Neural cell (in vitro differentiated cells): ENCODE measurements around the gene ADIPOR2. TPM values are rescaled to one million over a fixed set of nuclear protein-coding genes. Genes with fewer than 3 reads are reported as not detected.

Source experiments
- H2AFZ ChIP-seq: fragments of 200-600, 300-800 bp; sonication (generic), shearing (Covaris generic); 2 replicates; pipeline ENCODE4 v1.6.0; 2014; ENCODE audit warnings: low read depth, mild to moderate bottlenecking, antibody characterized with exemption, low read length, moderate library complexity
- H3F3A ChIP-seq: fragments of 200-600 bp; shearing (Covaris generic); 2 replicates; pipeline ENCODE4 v1.6.1; 2016; ENCODE audit warnings: mild to moderate bottlenecking, moderate library complexity, mixed read lengths, antibody characterized with exemption, low read length; ENCODE audit not compliant: insufficient read depth, poor library complexity, severe bottlenecking
- H3K27ac ChIP-seq: fragments of 200-600, 300-800 bp; sonication (generic), shearing (Covaris generic); 2 replicates; pipeline ENCODE4 v1.5.1; 2014; ENCODE audit warnings: mild to moderate bottlenecking, low read length, moderate library complexity
- H3K27me3 ChIP-seq: fragments of 300-800, 200-600 bp; sonication (generic), shearing (Covaris generic); 2 replicates; pipeline ENCODE4 v1.6.0; 2014; ENCODE audit warnings: mild to moderate bottlenecking, low read depth, low read length, moderate library complexity; ENCODE audit not compliant: insufficient read depth
- H3K36me3 ChIP-seq: fragments of 300-800, 200-600 bp; sonication (generic), shearing (Covaris generic); 2 replicates; pipeline ENCODE4 v1.5.1; 2014; ENCODE audit warnings: mild to moderate bottlenecking, antibody characterized with exemption, low read length, moderate library complexity; ENCODE audit not compliant: insufficient read depth
- H3K4me2 ChIP-seq: fragments of 300-800, 200-600 bp; sonication (generic), shearing (Covaris generic); 2 replicates; pipeline ENCODE4 v1.6.0; 2014; ENCODE audit warnings: mild to moderate bottlenecking, low read length
- H3K4me3 ChIP-seq: fragments of 300-800, 200-600 bp; sonication (generic), shearing (Covaris generic); 2 replicates; pipeline ENCODE4 v1.5.1; 2014; ENCODE audit warnings: mild to moderate bottlenecking, low read length, moderate library complexity
- H3K79me2 ChIP-seq: fragments of 200-600 bp; shearing (Covaris generic); replicated peaks from 2 replicates; pipeline ENCODE4 v1.6.0; 2014; ENCODE audit warnings: mild to moderate bottlenecking, low read length, moderate library complexity; ENCODE audit not compliant: insufficient read depth
- H3K9ac ChIP-seq: fragments of 300-800, 200-600 bp; sonication (generic), shearing (Covaris generic); 2 replicates; pipeline ENCODE4 v1.6.1; 2016; ENCODE audit warnings: mild to moderate bottlenecking, low read length, mixed read lengths
- H3K9me2 ChIP-seq: fragments of 200-600 bp; shearing (Covaris generic); 2 replicates; pipeline ENCODE4 v1.6.1; 2016; ENCODE audit warnings: mild to moderate bottlenecking, low read length, mixed read lengths; ENCODE audit not compliant: insufficient read depth
- H3K9me3 ChIP-seq: fragments of 200-600, 300-800 bp; sonication (generic), shearing (Covaris generic); 2 replicates; pipeline ENCODE4 v1.6.1; 2016; ENCODE audit warnings: mild to moderate bottlenecking, mixed run types, low read length, moderate library complexity, mixed read lengths
- H4K20me1 ChIP-seq: fragments of 200-600 bp; shearing (Covaris generic); 2 replicates; pipeline ENCODE4 v1.6.1; 2016; ENCODE audit warnings: mild to moderate bottlenecking, mixed run types; ENCODE audit not compliant: insufficient read depth
- EP300 ChIP-seq: fragments of 450-650 bp; conservative IDR thresholded peaks from 2 replicates; pipeline ENCODE4 v1.6.1; 2014; ENCODE audit warnings: antibody characterized with exemption, mild to moderate bottlenecking, moderate library complexity; ENCODE audit not compliant: poor library complexity, severe bottlenecking
- EZH2 ChIP-seq: fragments of 200-600, 300-800 bp; shearing (Covaris generic), sonication (generic); IDR thresholded peaks from 2 replicates; pipeline ENCODE4 v1.6.1; 2014; ENCODE audit warnings: antibody characterized with exemption, low read length, borderline replicate concordance, mild to moderate bottlenecking; ENCODE audit not compliant: insufficient read depth, poor library complexity, severe bottlenecking
- MXI1 ChIP-seq: fragments of 450-650 bp; conservative IDR thresholded peaks from 2 replicates; pipeline ENCODE4 v1.6.1; 2014; ENCODE audit warnings: antibody characterized with exemption, mild to moderate bottlenecking; ENCODE audit not compliant: poor library complexity, severe bottlenecking
- POLR2AphosphoS5 ChIP-seq: IDR thresholded peaks from 2 replicates; pipeline ENCODE4 v1.6.1; 2012
- RAD21 ChIP-seq: fragments of 450-650 bp; conservative IDR thresholded peaks from 2 replicates; pipeline ENCODE4 v1.6.1; 2014; ENCODE audit warnings: antibody characterized with exemption, mild to moderate bottlenecking, moderate library complexity
- SMC3 ChIP-seq: fragments of 450-650 bp; conservative IDR thresholded peaks from 2 replicates; pipeline ENCODE4 v1.6.1; 2014; ENCODE audit warnings: antibody characterized with exemption, mild to moderate bottlenecking, moderate library complexity; ENCODE audit not compliant: poor library complexity
- TAF1 ChIP-seq: IDR thresholded peaks from 2 replicates; pipeline ENCODE4 v1.6.1; 2012; ENCODE audit warnings: low read depth
- polyA plus RNA-seq: library from polyadenylated mRNA; depleted of rRNA; stranded (reverse); fragments of >200 nt; gene quantifications from 2 replicates; pipeline ENCODE4 v1.2.3, GENCODE V29; 2014
- TF ChIP-seq, protein P1 (sequence below): fragments of 450-650 bp; IDR thresholded peaks from 2 replicates; pipeline ENCODE4 v1.5.1; 2014; ENCODE audit warnings: antibody characterized with exemption, mild to moderate bottlenecking, moderate library complexity; ENCODE audit not compliant: poor library complexity, severe bottlenecking
- TF ChIP-seq, protein P2 (sequence below): IDR thresholded peaks from 2 replicates; pipeline ENCODE4 v1.6.1; 2012; ENCODE audit warnings: borderline replicate concordance

The ADIPOR2 gene
- polyA plus RNA-seq, 1 donor from 2014 or later: 18.5 TPM

DNA sequence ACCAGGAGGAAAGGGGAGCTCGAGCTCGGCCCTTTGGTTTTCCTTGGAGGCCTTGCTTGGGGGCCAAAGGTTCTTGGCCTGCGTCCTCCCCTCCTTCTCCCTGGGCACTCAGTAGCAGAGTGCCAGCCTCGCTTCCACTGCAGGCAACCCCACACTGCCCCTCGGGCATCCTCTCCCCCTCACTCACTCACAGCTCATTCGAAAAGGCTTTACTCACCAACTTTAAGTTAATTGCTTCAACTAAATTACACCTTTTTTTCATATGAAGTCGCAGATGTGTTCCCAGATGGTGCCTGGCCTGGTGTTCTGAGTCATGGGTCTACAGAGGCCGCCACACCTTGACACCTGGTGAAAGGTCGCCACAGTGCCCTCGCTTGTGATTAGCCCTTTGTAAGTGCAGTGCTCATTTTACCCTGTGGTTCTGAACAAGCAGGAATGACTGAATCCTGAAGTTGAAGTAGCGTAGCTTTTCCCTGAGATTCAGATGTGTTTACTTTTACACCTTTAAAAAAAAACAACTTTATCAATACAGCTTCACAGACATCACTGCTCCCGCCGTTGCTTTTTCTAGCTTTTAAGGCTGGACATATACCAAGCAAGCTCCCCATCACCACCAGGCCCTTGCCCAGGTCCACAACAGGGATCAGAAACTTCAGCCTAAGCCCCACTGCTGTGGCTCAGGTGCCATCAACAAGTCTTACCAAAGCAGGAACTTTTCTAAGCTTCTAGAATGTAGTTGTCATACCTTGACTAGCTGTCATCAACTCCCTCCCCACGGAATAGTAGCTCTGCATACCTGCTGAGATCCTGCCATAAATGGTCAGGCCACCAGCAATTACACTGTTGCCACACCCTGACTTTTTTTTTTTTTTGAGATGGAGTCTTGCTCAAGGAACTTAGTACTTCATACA lies 20.3 kb upstream of the ADIPOR2 start:
- Histone ChIP-seq H3K9me2 (no peaks in the 10 kb centered on the region), H3K4me2 (no peak overlapping the region), H3K27ac (no peak overlapping the region), H4K20me1 (no peaks in the 10 kb centered on the region), H3K9me3 (no peaks in the 10 kb centered on the region), H3K27me3 (no peaks in the 10 kb centered on the region), H3K79me2 (no peaks in the 10 kb centered on the region), H2AFZ (no peak overlapping the region), H3K9ac (no peak overlapping the region), H3K4me3 (no peak overlapping the region), H3F3A (no peaks in the 10 kb centered on the region), H3K36me3 (no peaks in the 10 kb centered on the region)
- TF ChIP-seq SMC3: no peak
- TF ChIP-seq, protein P1, sequence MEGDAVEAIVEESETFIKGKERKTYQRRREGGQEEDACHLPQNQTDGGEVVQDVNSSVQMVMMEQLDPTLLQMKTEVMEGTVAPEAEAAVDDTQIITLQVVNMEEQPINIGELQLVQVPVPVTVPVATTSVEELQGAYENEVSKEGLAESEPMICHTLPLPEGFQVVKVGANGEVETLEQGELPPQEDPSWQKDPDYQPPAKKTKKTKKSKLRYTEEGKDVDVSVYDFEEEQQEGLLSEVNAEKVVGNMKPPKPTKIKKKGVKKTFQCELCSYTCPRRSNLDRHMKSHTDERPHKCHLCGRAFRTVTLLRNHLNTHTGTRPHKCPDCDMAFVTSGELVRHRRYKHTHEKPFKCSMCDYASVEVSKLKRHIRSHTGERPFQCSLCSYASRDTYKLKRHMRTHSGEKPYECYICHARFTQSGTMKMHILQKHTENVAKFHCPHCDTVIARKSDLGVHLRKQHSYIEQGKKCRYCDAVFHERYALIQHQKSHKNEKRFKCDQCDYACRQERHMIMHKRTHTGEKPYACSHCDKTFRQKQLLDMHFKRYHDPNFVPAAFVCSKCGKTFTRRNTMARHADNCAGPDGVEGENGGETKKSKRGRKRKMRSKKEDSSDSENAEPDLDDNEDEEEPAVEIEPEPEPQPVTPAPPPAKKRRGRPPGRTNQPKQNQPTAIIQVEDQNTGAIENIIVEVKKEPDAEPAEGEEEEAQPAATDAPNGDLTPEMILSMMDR: no peak
- no peak for TF ChIP-seq POLR2AphosphoS5
- no peak for TF ChIP-seq EP300
- TF ChIP-seq, protein P2, sequence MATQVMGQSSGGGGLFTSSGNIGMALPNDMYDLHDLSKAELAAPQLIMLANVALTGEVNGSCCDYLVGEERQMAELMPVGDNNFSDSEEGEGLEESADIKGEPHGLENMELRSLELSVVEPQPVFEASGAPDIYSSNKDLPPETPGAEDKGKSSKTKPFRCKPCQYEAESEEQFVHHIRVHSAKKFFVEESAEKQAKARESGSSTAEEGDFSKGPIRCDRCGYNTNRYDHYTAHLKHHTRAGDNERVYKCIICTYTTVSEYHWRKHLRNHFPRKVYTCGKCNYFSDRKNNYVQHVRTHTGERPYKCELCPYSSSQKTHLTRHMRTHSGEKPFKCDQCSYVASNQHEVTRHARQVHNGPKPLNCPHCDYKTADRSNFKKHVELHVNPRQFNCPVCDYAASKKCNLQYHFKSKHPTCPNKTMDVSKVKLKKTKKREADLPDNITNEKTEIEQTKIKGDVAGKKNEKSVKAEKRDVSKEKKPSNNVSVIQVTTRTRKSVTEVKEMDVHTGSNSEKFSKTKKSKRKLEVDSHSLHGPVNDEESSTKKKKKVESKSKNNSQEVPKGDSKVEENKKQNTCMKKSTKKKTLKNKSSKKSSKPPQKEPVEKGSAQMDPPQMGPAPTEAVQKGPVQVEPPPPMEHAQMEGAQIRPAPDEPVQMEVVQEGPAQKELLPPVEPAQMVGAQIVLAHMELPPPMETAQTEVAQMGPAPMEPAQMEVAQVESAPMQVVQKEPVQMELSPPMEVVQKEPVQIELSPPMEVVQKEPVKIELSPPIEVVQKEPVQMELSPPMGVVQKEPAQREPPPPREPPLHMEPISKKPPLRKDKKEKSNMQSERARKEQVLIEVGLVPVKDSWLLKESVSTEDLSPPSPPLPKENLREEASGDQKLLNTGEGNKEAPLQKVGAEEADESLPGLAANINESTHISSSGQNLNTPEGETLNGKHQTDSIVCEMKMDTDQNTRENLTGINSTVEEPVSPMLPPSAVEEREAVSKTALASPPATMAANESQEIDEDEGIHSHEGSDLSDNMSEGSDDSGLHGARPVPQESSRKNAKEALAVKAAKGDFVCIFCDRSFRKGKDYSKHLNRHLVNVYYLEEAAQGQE: no peak
- TF ChIP-seq RAD21: no peak
- TF ChIP-seq MXI1: no peak
- TF ChIP-seq EZH2: no peak
- no peak for TF ChIP-seq TAF1

DNA sequence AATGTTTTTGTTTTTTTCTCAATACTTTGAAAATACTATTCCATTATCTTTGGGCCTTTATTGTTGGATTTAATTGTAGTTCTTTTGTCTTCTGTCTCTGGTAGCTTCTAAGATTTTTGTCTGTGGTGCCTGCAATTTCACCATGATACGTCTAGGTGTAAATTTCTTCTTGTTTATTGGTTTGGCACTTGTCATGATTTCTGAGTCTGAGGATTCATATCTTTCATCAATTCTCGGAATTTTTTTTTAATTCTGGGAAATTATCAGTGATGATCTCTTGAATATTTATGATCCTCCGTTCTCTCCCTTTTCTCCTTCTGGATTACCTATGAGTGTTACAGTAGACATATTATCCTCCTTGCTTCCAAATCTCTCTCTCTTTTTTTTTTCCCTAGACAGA lies 14.8 kb upstream of the ADIPOR2 start:
- Histone ChIP-seq H3K27me3 (no peaks in the 10 kb centered on the region), H4K20me1 (no peaks in the 10 kb centered on the region), H2AFZ (no peak overlapping the region), H3K27ac (no peak overlapping the region), H3K9ac (no peak overlapping the region), H3F3A (no peaks in the 10 kb centered on the region), H3K79me2 (no peaks in the 10 kb centered on the region), H3K9me2 (no peaks in the 10 kb centered on the region), H3K9me3 (no peaks in the 10 kb centered on the region), H3K4me3 (no peak overlapping the region), H3K4me2 (no peak overlapping the region), H3K36me3 (no peaks in the 10 kb centered on the region)
- TF ChIP-seq EP300: no peak
- no peak for TF ChIP-seq TAF1
- no peak for TF ChIP-seq MXI1
- TF ChIP-seq, protein P2: no peak
- no peak for TF ChIP-seq POLR2AphosphoS5
- no peak for TF ChIP-seq RAD21
- no peak for TF ChIP-seq EZH2
- TF ChIP-seq, protein P1: no peak
- TF ChIP-seq SMC3: no peak
